ENCODE results near the gene PCDHA4.
"Not testable (repeated sequence)": the region's sequence is repeated elsewhere in the genome, so short reads cannot be mapped to it uniquely, and the experiment has no call there.

The PCDHA4 gene

GRCh38 chr5:140806834-140807775 lies at the start of gene PCDHA4:
Gene PCDHA4 (plus strand): TSS chr5:140807068.
- DNase-seq (ENCODE audit: low read depth, low spot score), result no peak

GRCh38 chr5:140764177-140764973 lies 42.5 kb upstream of the PCDHA4 start:
- no peak overlapping the region for H3K27ac ChIP-seq
- DNase-seq (ENCODE audit: low read depth, low spot score), result no peak

More at GRCh38 chr5:140806834-140807775, at the start of gene PCDHA4:
- no peak within 1 kb of the TSS for H3K27ac ChIP-seq

GRCh38 chr5:140767444-140767843 lies 39.4 kb upstream of the PCDHA4 start:
- no peak overlapping the region for H3K27ac ChIP-seq
- no peak for DNase-seq (ENCODE audit: low read depth, low spot score)

- DNase-seq (ENCODE audit: low read depth, low spot score), result no peak
- no peak overlapping the region for H3K27ac ChIP-seq
Observed at GRCh38 chr5:140780512-140780911, 26.4 kb upstream of the PCDHA4 start.

- H3K27ac ChIP-seq, result no peak within 1 kb of the TSS
- no peak for DNase-seq (ENCODE audit: low read depth, low spot score)
Observed at GRCh38 chr5:140785905-140786686, 20.8 kb upstream of the PCDHA4 start, which contains the start of gene PCDHA1. Gene PCDHA1 (plus strand): TSS chr5:140786140.

- H3K27ac ChIP-seq; DNase-seq (ENCODE audit: low read depth, low spot score): not testable (repeated sequence)
Observed at GRCh38 chr5:140787422-140787821, 19.4 kb upstream of the PCDHA4 start.

GRCh38 chr5:140787849-140788504 lies 18.9 kb upstream of the PCDHA4 start:
- DNase-seq (ENCODE audit: low read depth, low spot score), result not testable (repeated sequence)

GRCh38 chr5:140791089-140791488 lies 15.8 kb upstream of the PCDHA4 start:
- no peak for DNase-seq (ENCODE audit: low read depth, low spot score)
- H3K27ac ChIP-seq, result no peak overlapping the region

More at GRCh38 chr5:140787849-140788504, 18.9 kb upstream of the PCDHA4 start:
- H3K27ac ChIP-seq, result not testable (repeated sequence)

- DNase-seq (ENCODE audit: low read depth, low spot score), result no peak
Observed at GRCh38 chr5:140794595-140795258, 12.1 kb upstream of the PCDHA4 start, which contains the start of gene PCDHA2. Gene PCDHA2 (plus strand): TSS chr5:140794852.

GRCh38 chr5:140795259-140795641 lies 11.6 kb upstream of the PCDHA4 start:
- no peak overlapping the region for H3K27ac ChIP-seq
- DNase-seq (ENCODE audit: low read depth, low spot score), result no peak

More at GRCh38 chr5:140794595-140795258, 12.1 kb upstream of the PCDHA4 start, which contains the start of gene PCDHA2:
- H3K27ac ChIP-seq, result no peak within 1 kb of the TSS

GRCh38 chr5:140796072-140796717 lies 10.7 kb upstream of the PCDHA4 start:
- not testable (repeated sequence) for DNase-seq (ENCODE audit: low read depth, low spot score); H3K27ac ChIP-seq

- no peak for DNase-seq (ENCODE audit: low read depth, low spot score)
- H3K27ac ChIP-seq, result no peak overlapping the region
Observed at GRCh38 chr5:140796718-140797095, 10.2 kb upstream of the PCDHA4 start.

GRCh38 chr5:140800816-140801493 lies 5.9 kb upstream of the PCDHA4 start, which contains the start of gene PCDHA3:
Gene PCDHA3 (plus strand): TSS chr5:140801057.
- H3K27ac ChIP-seq, result no peak within 1 kb of the TSS
- DNase-seq (ENCODE audit: low read depth, low spot score), result no peak

GRCh38 chr5:140801494-140801841 lies 5.4 kb upstream of the PCDHA4 start:
- DNase-seq (ENCODE audit: low read depth, low spot score), result no peak
- H3K27ac ChIP-seq, result no peak overlapping the region

- not testable (repeated sequence) for H3K27ac ChIP-seq; DNase-seq (ENCODE audit: low read depth, low spot score)
Observed at GRCh38 chr5:140802381-140802780, 4.5 kb upstream of the PCDHA4 start.

- DNase-seq (ENCODE audit: low read depth, low spot score), result no peak
- H3K27ac ChIP-seq, result no peak overlapping the region
Observed at GRCh38 chr5:140802781-140803271, 4.0 kb upstream of the PCDHA4 start.

GRCh38 chr5:140808241-140808888 lies 1.5 kb downstream of the PCDHA4 start:
- not testable (repeated sequence) for DNase-seq (ENCODE audit: low read depth, low spot score); H3K27ac ChIP-seq
